ENCODE results near the gene EHF.
"Not testable (repeated sequence)": the region's sequence is repeated elsewhere in the genome, so short reads cannot be mapped to it uniquely, and the experiment has no call there.

Gene EHF

DNA sequence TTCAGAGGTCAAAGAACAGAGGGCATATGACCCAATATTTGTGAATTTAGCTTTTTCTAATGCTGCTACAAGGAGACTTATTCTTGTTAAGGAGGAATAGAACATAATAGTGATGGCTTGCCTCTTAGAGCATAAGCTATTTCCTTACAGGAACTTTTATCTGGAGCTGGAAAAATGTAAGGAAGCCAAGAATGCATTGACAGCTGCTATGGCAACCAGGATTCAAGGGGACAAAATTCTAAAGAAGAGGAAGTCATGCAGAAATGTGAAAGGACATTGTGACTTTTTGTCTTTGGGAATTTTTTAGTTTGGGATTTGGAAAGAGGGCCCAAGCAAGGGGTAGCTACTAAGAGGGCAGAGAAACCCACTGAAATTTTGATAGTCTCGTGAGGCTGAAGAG is 51.1 kb downstream of the EHF start:
- no peak for DNase-seq

DNA sequence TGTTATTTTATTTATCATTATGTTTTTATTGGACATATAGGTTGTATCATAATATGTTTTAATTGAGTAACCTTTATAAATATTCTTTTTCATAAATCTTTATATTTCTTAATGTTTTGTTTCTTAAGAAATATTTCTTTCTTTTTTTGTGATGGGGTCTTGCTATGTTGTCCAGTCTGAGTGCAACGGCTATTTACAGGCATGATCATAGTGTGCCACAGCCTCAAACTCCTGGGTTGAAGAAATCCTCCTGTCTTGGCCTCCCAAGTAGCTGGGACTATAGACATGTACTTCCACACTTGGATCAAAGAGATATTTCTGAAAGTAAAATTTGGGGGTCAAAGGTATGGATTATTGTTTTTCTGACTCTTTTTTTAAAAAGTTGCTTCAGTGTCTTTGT is 53.1 kb downstream of the EHF start:
- no peak for DNase-seq

DNA sequence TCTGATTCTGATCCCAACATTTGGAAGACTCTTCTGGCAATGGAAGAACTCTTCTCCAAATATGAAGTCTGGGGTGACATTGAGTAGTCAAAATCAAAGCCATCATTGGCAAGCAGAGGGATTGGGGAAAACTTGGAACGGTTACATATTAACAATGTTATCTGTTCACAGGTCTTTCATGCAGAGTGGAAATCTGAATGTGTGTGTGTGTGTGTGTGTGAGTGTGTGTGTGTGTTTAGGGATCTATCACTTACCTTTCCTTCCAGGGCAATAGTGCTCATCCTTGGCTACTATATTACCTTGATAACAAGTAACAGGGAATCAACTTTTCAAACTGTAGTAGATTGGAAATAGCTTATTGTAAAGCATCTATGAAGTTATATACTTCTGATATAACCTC is 55.3 kb downstream of the EHF start:
- no peak for DNase-seq

DNA sequence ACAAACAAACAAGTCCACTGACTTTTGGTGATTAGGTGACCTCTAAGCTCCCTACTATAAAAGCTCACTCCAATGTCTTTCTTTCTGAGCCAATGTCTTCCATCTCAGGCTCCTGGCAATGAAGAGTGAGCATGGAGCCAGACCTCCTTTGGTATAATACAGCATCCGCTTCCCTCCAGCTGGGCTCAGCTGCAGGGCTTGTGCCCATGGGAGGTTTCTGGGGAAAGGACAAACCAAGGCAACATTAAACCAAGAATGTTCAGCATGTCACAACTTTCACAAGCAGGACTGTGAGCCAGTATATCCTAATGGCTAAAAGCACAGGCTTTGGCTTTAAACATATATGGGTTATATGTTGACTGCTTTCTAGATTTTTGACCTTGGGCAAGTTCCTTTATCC is 58.8 kb downstream of the EHF start:
- DNase-seq, result no peak

DNA sequence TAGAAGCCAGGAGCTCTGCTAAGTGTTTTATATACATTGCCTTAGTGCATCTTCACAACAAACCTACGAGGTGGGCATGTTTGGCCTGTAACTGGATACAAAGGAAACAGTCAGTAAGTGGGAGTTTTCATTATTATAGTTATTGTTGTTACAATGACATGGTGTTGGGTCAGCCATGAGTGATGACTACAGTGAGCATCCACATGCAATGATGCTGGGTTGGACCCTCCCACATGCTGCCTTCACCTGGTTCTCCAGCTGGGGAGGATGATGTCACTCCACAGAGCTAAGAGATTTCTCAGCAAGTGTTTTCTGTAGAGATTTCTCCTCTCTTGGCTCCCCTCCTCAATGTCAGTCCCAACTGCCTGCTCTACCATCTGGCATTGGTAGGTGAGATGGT is 59.3 kb downstream of the EHF start:
- no peak for DNase-seq

DNA sequence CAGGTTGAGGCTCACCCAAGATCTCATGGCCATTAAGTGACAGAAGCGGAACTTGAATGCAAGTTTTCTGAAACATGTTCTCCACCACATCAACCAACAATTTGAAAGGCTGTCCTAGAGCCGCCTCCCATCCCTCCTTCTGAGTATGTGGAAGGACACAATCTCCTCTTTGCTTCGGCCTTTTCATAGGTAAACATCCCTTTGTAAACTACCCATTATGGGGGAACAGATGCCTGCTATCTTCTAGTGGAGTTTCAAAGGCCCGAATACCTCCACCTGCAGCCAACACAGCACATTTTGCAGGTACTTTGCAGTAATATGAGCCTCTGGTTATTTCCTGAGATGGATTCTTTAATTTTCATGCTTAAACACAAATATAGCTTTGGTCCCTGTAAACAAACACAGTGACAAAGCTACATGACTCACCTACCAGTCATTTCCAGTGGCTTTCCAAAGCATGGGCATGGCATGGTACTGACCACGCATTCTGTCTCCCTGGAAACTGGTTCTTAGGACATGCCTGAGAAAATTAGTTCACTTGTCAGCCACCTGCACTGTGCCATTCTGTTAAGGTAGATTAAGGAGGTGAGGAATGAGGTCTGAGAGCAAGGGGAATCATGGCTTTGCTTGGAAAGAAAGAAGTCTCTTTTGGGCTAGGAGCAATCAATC is 60.2 kb downstream of the EHF start:
- no peak for DNase-seq

DNA sequence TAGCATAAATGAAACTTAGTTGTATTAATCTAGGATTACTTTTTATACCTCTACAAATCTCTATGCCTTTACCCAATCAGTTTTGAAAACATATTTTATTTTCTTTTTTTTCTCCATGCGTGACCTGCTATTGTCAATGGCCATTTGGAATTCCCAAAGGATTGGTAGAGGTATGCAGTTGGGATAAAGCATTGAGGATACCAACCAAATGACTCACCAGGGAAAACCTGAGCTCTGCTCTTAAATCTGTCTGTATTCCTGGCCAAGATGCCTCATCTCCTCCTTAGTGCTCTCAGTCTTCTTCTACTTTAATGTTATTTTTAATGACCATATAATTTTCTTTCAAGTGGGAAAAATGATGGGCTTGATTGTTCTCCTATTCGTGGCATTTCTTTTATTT is 61.9 kb downstream of the EHF start:
- DNase-seq, result no peak

DNA sequence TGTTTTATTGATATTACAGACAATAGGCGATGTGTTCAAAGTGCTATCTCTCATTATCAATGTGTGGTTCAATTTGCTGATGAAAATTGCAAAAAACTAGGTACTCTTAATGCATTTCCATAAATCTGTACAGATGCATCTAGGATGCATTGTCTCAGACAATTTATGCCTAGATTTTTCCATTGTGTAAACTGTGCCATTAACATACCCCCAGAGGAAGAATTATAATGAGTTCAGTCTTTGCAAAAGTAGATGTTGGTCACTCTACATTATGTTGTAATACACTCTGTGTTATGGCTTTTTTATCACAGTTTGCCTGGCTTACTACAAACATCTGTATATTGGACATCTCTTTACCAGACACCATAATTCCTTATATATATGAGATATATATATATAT is 62.5 kb downstream of the EHF start:
- DNase-seq, result no peak

DNA sequence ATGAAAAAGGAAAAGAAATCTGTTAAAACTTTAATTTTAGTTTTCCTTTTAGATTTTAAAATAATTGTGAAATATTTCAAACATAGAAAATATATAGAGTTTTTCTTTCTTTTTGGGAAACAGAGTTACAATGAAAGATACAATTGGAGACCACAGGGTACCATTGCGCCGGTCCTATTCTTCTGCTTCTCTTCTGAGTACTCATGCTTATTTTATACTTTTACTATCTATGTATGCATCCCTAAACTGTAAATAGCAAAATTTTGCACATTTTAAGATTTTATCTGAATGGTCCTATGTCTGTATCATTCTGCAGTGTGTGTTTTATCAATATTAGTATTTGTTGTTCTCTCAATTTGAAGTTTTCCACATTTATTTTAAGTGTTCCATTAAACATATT is 65.0 kb downstream of the EHF start:
- no peak for DNase-seq

DNA sequence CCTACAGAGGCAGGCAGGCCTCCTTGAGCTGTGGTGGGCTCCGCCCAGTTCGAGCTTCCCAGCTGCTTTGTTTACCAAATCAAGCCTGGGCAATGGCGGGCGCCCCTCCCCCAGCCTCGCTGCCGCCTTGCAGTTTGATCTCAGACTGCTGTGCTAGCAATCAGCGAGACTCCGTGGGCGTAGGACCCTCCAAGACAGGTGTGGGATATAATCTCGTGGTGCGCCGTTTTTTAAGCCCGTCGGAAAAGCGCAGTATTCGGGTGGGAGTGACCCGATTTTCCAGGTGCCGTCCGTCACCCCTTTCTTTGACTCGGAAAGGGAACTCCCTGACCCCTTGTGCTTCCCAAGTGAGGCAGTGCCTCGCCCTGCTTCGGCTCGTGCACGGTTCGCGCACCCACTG is 71.4 kb downstream of the EHF start:
- not testable (repeated sequence) for DNase-seq

DNA sequence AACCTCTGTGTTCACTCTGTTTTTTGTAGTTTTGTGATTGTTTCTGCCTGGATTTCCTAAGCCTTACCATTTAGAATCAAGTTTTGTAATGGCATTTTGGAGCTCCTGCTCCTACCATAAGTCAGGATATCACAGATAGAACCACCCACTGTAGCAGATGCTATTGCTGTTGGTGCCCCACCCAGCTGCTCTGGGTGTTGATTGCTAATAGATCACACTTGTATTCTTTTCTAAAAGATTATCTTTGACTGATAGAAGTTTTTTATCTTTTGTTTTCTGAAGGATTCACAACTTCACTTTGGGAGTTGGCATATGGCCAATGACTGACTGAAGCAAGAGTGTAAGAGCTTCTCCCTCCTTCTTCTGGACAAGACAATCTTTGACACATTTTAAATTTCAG is 76.0 kb downstream of the EHF start:
- no peak for DNase-seq

DNA sequence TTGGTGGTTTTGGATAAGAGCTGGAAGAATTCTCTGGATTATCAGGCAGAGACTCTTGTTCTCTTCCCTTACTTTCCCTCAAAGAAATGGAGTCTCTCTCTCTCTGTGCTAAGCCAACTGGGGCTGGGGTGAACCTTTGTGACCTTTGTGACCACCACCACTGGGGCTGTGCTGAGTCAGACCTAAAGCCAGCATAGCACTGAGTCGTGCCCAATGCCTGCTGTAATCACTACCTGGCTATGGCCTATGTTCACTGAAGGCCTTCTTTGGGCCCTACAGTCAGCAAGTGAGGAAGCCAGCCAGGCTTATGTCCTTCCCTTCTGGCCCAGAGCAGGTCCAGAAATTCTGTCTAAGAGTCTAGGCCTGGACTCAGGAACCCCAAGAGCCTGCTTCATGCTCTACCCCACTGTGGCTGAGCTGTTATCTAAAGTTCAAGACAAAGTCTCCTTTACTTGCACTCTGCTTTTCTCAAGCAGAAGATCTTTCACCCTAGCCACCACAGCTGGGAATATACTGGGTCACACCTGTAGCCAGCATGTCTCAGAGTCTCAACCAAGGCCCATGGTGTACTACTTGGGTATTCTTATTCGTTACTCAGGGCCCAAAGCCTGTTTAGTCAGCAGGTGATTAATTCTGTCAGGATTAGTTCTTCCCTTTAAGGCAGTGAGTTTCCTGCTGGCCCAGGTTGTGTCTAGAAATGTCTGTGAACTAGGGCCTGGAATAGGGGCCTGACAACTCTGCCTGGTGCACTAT is 86.0 kb downstream of the EHF start:
- DNase-seq, result no peak

DNA sequence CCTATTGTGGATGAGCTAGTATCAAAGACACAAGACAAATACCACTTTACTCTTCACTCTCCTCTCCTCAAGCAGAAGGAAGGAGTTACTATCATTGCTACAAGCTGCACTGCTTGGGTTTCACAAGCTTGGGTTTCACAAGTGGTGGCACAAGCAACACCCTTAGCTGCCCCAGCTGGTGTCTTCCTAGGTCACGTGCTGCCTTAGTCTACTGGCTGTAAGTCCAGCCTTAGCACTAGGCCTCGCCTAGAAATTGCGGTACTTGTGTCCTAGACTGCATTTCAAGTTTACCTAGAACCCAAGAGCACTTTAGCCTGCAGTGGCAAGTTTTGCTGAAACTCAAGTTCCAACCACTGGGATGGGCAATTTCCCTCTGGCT is 86.6 kb downstream of the EHF start:
- DNase-seq, result no peak

All from activated CD4-positive, alpha-beta T cell treated with anti-CD3 and anti-CD28 coated beads, Interleukin-2, amount 50 U/mL, for 16 hours (primary cell).